HEK293 (cell line): ENCODE data around the gene MTERF1.
A peak's percentile ranks its signal among the peaks of the same experiment; 100 is the strongest.

Experiments
- GLIS1 ChIP-seq: fragments of 450-650 bp; formaldehyde crosslinking; IDR thresholded peaks from 2 replicates; pipeline ENCODE4 v1.5.1; 2016; ENCODE audit warnings: missing biosample characterization, missing genetic modification characterization
- HOXA7 ChIP-seq: sonication (generic); formaldehyde crosslinking; IDR thresholded peaks from 2 replicates; pipeline ENCODE4 v1.8.1; 2022; ENCODE audit warnings: missing genetic modification reagents, borderline replicate concordance
- IKZF3 ChIP-seq: fragments of 450-650 bp; IDR thresholded peaks from 2 replicates; pipeline ENCODE4 v1.5.0; 2018; ENCODE audit warnings: missing biosample characterization, mild to moderate bottlenecking, missing genetic modification characterization, moderate library complexity
- KLF8 ChIP-seq: fragments of 450-650 bp; formaldehyde crosslinking; IDR thresholded peaks from 2 replicates; pipeline ENCODE4 v1.5.1; 2016; ENCODE audit warnings: missing biosample characterization, missing genetic modification characterization
- MEIS1 ChIP-seq: sonication (generic); formaldehyde crosslinking; IDR thresholded peaks from 2 replicates; pipeline ENCODE4 v1.8.1; 2022; ENCODE audit warnings: missing genetic modification reagents, mild to moderate bottlenecking, borderline replicate concordance
- MZF1 ChIP-seq: fragments of 450-650 bp; formaldehyde crosslinking; IDR thresholded peaks from 2 replicates; pipeline ENCODE4 v1.5.1; 2017; ENCODE audit warnings: missing biosample characterization, missing genetic modification characterization, borderline replicate concordance
- SP3 ChIP-seq: fragments of 450-650 bp; formaldehyde crosslinking; IDR thresholded peaks from 2 replicates; pipeline ENCODE4 v1.5.1; 2016; ENCODE audit warnings: missing biosample characterization, missing genetic modification characterization
- TSHZ1 ChIP-seq: fragments of 450-650 bp; formaldehyde crosslinking; IDR thresholded peaks from 2 replicates; pipeline ENCODE4 v1.5.1; 2016; ENCODE audit warnings: missing biosample characterization, missing genetic modification characterization, borderline replicate concordance
- ZBTB10 ChIP-seq: fragments of 450-650 bp; formaldehyde crosslinking; IDR thresholded peaks from 2 replicates; pipeline ENCODE4 v1.5.1; 2016; ENCODE audit warnings: missing biosample characterization, missing genetic modification characterization
- ZNF132 ChIP-seq: fragments of 450-650 bp; formaldehyde crosslinking; IDR thresholded peaks from 2 replicates; pipeline ENCODE4 v1.5.1; 2017; ENCODE audit warnings: missing biosample characterization, missing genetic modification characterization, borderline replicate concordance
- ZNF175 ChIP-seq: fragments of 450-650 bp; formaldehyde crosslinking; IDR thresholded peaks from 2 replicates; pipeline ENCODE4 v1.5.1; 2016; ENCODE audit warnings: missing biosample characterization, missing genetic modification characterization
- ZNF266 ChIP-seq: fragments of 450-650 bp; formaldehyde crosslinking; IDR thresholded peaks from 2 replicates; pipeline ENCODE4 v1.5.1; 2016; ENCODE audit warnings: missing biosample characterization, missing genetic modification characterization, low read depth
- ZNF324 ChIP-seq: fragments of 450-650 bp; formaldehyde crosslinking; IDR thresholded peaks from 2 replicates; pipeline ENCODE4 v1.5.1; 2016; ENCODE audit warnings: missing biosample characterization, missing genetic modification characterization
- ZNF394 ChIP-seq: fragments of 450-650 bp; formaldehyde crosslinking; IDR thresholded peaks from 2 replicates; pipeline ENCODE4 v1.5.1; 2016; ENCODE audit warnings: missing biosample characterization, missing genetic modification characterization, mild to moderate bottlenecking, moderate library complexity, borderline replicate concordance
- ZNF544 ChIP-seq: fragments of 450-650 bp; formaldehyde crosslinking; IDR thresholded peaks from 2 replicates; pipeline ENCODE4 v1.5.0; 2017; ENCODE audit warnings: missing biosample characterization, missing genetic modification characterization
- ZNF629 ChIP-seq: fragments of 450-650 bp; formaldehyde crosslinking; IDR thresholded peaks from 2 replicates; pipeline ENCODE4 v1.5.1; 2017; ENCODE audit warnings: missing biosample characterization, missing genetic modification characterization
- ZNF701 ChIP-seq: fragments of 450-650 bp; formaldehyde crosslinking; IDR thresholded peaks from 2 replicates; pipeline ENCODE4 v1.5.1; 2016; ENCODE audit warnings: missing biosample characterization, missing genetic modification characterization
- ZNF785 ChIP-seq: fragments of 450-650 bp; formaldehyde crosslinking; IDR thresholded peaks from 2 replicates; pipeline ENCODE4 v1.5.1; 2016; ENCODE audit warnings: missing biosample characterization, missing genetic modification characterization
- ZNF791 ChIP-seq: fragments of 450-650 bp; formaldehyde crosslinking; IDR thresholded peaks from 2 replicates; pipeline ENCODE4 v1.5.1; 2016; ENCODE audit warnings: missing biosample characterization, missing genetic modification characterization
- ZNF830 ChIP-seq: fragments of 450-650 bp; IDR thresholded peaks from 2 replicates; pipeline ENCODE4 v1.5.0; 2018; ENCODE audit warnings: missing biosample characterization, missing genetic modification characterization, low read depth, mild to moderate bottlenecking, moderate library complexity
- TF ChIP-seq, protein P1 (sequence below): fragments of 450-650 bp; formaldehyde crosslinking; IDR thresholded peaks from 2 replicates; pipeline ENCODE4 v1.5.1; 2016; ENCODE audit warnings: missing biosample characterization, missing genetic modification characterization
- TF ChIP-seq, protein P2 (sequence below): fragments of 450-650 bp; formaldehyde crosslinking; IDR thresholded peaks from 2 replicates; pipeline ENCODE4 v1.5.1; 2017; ENCODE audit warnings: missing biosample characterization, missing genetic modification characterization
- TF ChIP-seq, protein P3 (sequence below): fragments of 450-650 bp; formaldehyde crosslinking; IDR thresholded peaks from 2 replicates; pipeline ENCODE4 v1.5.1; 2016; ENCODE audit warnings: missing biosample characterization, missing genetic modification characterization, borderline replicate concordance

MTERF1 gene

DNA sequence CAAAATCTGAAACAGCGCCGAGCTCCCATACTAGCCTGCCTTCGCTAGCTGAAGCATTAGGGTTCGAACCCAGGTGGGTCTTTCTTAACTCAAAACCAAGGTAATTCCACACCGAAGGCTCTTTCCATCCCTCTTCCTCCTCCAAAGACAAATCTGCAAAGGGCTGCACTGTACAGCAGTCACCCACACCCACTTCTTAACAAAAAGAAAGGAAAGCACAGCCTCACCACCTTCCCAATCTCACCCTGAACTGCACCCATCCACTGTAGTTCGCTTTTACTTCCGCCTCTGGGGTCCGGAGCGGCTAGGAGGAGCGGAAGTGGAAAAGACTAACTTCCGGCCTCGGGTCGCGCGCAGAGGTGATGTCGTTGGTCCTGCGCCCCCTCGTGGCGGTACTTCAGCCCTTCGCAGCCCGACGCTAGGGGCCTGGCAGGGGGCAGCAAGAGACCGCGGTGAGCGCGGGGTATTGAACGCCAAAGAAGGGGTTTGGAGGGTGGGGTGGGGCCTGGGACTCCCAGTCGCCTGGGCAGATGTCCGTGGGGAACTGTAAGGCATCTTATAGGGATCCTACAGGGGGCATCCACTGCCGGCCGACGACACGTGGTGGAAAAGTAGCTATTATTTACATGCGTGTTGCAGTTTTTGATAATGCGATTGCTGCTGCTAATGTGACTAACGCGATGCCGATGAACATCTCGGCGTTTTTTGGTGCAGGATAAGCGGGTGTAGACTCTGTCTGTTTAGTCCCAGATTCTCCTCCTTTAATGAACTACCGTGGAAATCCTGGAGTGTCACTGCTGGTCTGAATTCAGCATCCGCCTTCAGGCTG is at the start of gene MTERF1 (continued):
- no peak for TF ChIP-seq TSHZ1 (tag by site-specific recombination)
- TF ChIP-seq ZNF830 (tag by site-specific recombination): no peak
- no peak for TF ChIP-seq MEIS1 (CRISPR knock-in tag)
- TF ChIP-seq ZNF132 (tag by site-specific recombination): no peak
- TF ChIP-seq ZNF701: no peak
- no peak for TF ChIP-seq ZNF785 (tag by site-specific recombination)
- no peak for TF ChIP-seq ZBTB10 (tag by site-specific recombination)
- TF ChIP-seq, protein P1, sequence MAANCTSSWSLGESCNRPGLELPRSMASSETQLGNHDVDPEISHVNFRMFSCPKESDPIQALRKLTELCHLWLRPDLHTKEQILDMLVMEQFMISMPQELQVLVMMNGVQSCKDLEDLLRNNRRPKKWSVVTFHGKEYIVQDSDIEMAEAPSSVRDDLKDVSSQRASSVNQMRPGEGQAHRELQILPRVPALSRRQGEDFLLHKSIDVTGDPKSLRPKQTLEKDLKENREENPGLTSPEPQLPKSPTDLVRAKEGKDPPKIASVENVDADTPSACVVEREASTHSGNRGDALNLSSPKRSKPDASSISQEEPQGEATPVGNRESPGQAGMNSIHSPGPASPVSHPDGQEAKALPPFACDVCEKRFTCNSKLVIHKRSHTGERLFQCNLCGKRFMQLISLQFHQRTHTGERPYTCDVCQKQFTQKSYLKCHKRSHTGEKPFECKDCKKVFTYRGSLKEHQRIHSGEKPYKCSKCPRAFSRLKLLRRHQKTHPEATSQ (tag by site-specific recombination): no peak
- TF ChIP-seq ZNF394 (tag by site-specific recombination): peak; percentile 43; the same call in 1 of the 2 replicates
- TF ChIP-seq IKZF3 (tag by site-specific recombination): no peak
- peak; percentile 63 for TF ChIP-seq GLIS1 (tag by site-specific recombination)
- no peak for TF ChIP-seq ZNF791 (tag by site-specific recombination)
- no peak for TF ChIP-seq ZNF544 (tag by site-specific recombination)
- TF ChIP-seq ZNF175 (tag by site-specific recombination): no peak
- TF ChIP-seq, protein P2, sequence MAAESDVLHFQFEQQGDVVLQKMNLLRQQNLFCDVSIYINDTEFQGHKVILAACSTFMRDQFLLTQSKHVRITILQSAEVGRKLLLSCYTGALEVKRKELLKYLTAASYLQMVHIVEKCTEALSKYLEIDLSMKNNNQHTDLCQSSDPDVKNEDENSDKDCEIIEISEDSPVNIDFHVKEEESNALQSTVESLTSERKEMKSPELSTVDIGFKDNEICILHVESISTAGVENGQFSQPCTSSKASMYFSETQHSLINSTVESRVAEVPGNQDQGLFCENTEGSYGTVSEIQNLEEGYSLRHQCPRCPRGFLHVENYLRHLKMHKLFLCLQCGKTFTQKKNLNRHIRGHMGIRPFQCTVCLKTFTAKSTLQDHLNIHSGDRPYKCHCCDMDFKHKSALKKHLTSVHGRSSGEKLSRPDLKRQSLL (tag by site-specific recombination): no peak
- TF ChIP-seq SP3 (tag by site-specific recombination): 0 out of 2 replicates have a peak, but pooled peaks have one; percentile 34
- TF ChIP-seq ZNF324 (tag by site-specific recombination): no peak
- peak; percentile 79 for TF ChIP-seq ZNF629 (tag by site-specific recombination)
- no peak for TF ChIP-seq ZNF266 (tag by site-specific recombination)
- TF ChIP-seq, protein P3, sequence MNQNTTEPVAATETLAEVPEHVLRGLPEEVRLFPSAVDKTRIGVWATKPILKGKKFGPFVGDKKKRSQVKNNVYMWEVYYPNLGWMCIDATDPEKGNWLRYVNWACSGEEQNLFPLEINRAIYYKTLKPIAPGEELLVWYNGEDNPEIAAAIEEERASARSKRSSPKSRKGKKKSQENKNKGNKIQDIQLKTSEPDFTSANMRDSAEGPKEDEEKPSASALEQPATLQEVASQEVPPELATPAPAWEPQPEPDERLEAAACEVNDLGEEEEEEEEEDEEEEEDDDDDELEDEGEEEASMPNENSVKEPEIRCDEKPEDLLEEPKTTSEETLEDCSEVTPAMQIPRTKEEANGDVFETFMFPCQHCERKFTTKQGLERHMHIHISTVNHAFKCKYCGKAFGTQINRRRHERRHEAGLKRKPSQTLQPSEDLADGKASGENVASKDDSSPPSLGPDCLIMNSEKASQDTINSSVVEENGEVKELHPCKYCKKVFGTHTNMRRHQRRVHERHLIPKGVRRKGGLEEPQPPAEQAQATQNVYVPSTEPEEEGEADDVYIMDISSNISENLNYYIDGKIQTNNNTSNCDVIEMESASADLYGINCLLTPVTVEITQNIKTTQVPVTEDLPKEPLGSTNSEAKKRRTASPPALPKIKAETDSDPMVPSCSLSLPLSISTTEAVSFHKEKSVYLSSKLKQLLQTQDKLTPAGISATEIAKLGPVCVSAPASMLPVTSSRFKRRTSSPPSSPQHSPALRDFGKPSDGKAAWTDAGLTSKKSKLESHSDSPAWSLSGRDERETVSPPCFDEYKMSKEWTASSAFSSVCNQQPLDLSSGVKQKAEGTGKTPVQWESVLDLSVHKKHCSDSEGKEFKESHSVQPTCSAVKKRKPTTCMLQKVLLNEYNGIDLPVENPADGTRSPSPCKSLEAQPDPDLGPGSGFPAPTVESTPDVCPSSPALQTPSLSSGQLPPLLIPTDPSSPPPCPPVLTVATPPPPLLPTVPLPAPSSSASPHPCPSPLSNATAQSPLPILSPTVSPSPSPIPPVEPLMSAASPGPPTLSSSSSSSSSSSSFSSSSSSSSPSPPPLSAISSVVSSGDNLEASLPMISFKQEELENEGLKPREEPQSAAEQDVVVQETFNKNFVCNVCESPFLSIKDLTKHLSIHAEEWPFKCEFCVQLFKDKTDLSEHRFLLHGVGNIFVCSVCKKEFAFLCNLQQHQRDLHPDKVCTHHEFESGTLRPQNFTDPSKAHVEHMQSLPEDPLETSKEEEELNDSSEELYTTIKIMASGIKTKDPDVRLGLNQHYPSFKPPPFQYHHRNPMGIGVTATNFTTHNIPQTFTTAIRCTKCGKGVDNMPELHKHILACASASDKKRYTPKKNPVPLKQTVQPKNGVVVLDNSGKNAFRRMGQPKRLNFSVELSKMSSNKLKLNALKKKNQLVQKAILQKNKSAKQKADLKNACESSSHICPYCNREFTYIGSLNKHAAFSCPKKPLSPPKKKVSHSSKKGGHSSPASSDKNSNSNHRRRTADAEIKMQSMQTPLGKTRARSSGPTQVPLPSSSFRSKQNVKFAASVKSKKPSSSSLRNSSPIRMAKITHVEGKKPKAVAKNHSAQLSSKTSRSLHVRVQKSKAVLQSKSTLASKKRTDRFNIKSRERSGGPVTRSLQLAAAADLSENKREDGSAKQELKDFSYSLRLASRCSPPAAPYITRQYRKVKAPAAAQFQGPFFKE (tag by site-specific recombination): no peak
- TF ChIP-seq KLF8 (tag by site-specific recombination): peak; percentile 74; the same call in 1 of the 2 replicates
- no peak for TF ChIP-seq MZF1
- no peak for TF ChIP-seq HOXA7
